HL-60/S4 treated with phorbol 12-myristate 13-acetate at 8.2 ng/mL for 4 days and 3 days (cell line): ENCODE measurements around the gene PTPRM.

ENCODE experiments used
- in situ Hi-C: fragments of 300-500 bp; cut with MboI; formaldehyde crosslinking; loops from 2 replicates; pipeline ENCODE4 v1.15.0; 2022; ENCODE audit warnings: low sequenced_read_pairs

PTPRM gene

GRCh38 chr18:7566567-7567473 is at the start of gene PTPRM:
TSS of gene PTPRM (plus strand) at chr18:7567316. CDS start at chr18:7567819, 503 bp downstream.
- in situ Hi-C loops, result no loop called here

- in situ Hi-C loops, result no loop called here
Measured at GRCh38 chr18:7517852-7518251, 49.3 kb upstream of the PTPRM start.

GRCh38 chr18:7520200-7520785 is 46.8 kb upstream of the PTPRM start:
- in situ Hi-C loops, result no loop called here

GRCh38 chr18:7521226-7521856 is 45.8 kb upstream of the PTPRM start:
- in situ Hi-C loops, result no loop called here

- in situ Hi-C loops, result no loop called here
Measured at GRCh38 chr18:7523772-7524171, 43.3 kb upstream of the PTPRM start.

- in situ Hi-C loops, result no loop called here
Measured at GRCh38 chr18:7524786-7525185, 42.3 kb upstream of the PTPRM start.

GRCh38 chr18:7532942-7533341 is 34.2 kb upstream of the PTPRM start:
- in situ Hi-C loops, result no loop called here

GRCh38 chr18:7535436-7536205 is 31.5 kb upstream of the PTPRM start:
- in situ Hi-C loops, result no loop called here

- in situ Hi-C loops, result no loop called here
Measured at GRCh38 chr18:7537145-7537544, 30.0 kb upstream of the PTPRM start.

- in situ Hi-C loops, result no loop called here
Measured at GRCh38 chr18:7541835-7542234, 25.3 kb upstream of the PTPRM start.

GRCh38 chr18:7544686-7545085 is 22.4 kb upstream of the PTPRM start:
- in situ Hi-C loops, result no loop called here

GRCh38 chr18:7545734-7546133 is 21.4 kb upstream of the PTPRM start:
- in situ Hi-C loops, result no loop called here

- in situ Hi-C loops, result no loop called here
Measured at GRCh38 chr18:7548221-7548620, 18.9 kb upstream of the PTPRM start.

- in situ Hi-C loops, result no loop called here
Measured at GRCh38 chr18:7548721-7549120, 18.4 kb upstream of the PTPRM start.

- in situ Hi-C loops, result no loop called here
Measured at GRCh38 chr18:7557973-7558372, 9.1 kb upstream of the PTPRM start.

- in situ Hi-C loops, result no loop called here
Measured at GRCh38 chr18:7558769-7559168, 8.3 kb upstream of the PTPRM start.

GRCh38 chr18:7559709-7560319 is 7.3 kb upstream of the PTPRM start:
- in situ Hi-C loops, result no loop called here

- in situ Hi-C loops, result no loop called here
Measured at GRCh38 chr18:7561909-7562460, 5.1 kb upstream of the PTPRM start.

GRCh38 chr18:7562491-7562890 is 4.6 kb upstream of the PTPRM start:
- in situ Hi-C loops, result no loop called here

GRCh38 chr18:7565677-7566076 is 1.4 kb upstream of the PTPRM start:
- in situ Hi-C loops, result no loop called here

- in situ Hi-C loops, result no loop called here
Measured at GRCh38 chr18:7566244-7566566, 911 bp upstream of the PTPRM start.
